ENCODE data around the gene DISC1.

The DISC1 gene

GRCh38 chr1:231970684-231971083, 344.1 kb downstream of the DISC1 start:
- no peak overlapping the region for H3K4me2 ChIP-seq (ENCODE audit: low read length)
- H3K9me3 ChIP-seq (ENCODE audit: insufficient read depth, low read length), result no peaks in the 10 kb centered on the region
- no peaks in the 10 kb centered on the region for H3K36me3 ChIP-seq (replicated peaks; ENCODE audit: low read depth, low read length)
- no peak overlapping the region for H3K4me3 ChIP-seq (ENCODE audit: low read length)
- TF ChIP-seq EZH2phosphoT487 (IDR thresholded peaks at IDR 0.05; ENCODE audit: low read depth) (no peak), CTCF (IDR thresholded peaks at IDR 0.05; ENCODE audit: low read depth, low read length) (no peak)
- H3K79me2 ChIP-seq (ENCODE audit: low read length), result no peaks in the 10 kb centered on the region
- H4K20me1 ChIP-seq (ENCODE audit: insufficient read depth, low read length), result no peaks in the 10 kb centered on the region
- H3K27ac ChIP-seq (ENCODE audit: low read length), result no peak overlapping the region
- no peak overlapping the region for H3K9ac ChIP-seq (ENCODE audit: low read length)
- no peaks in the 10 kb centered on the region for H3K4me1 ChIP-seq (ENCODE audit: low read length)
- H2AFZ ChIP-seq (ENCODE audit: low read depth, low read length), result no peak overlapping the region
- 0 out of 2 replicates have a peak, but pooled peaks cover 5% of the 10 kb centered on the region for H3K27me3 ChIP-seq (ENCODE audit: low read depth, low read length)

- no peak overlapping the region for H2AFZ ChIP-seq (ENCODE audit: low read depth, low read length)
- no peak overlapping the region for H3K4me3 ChIP-seq (ENCODE audit: low read length)
- no peak overlapping the region for H3K27ac ChIP-seq (ENCODE audit: low read length)
- H3K27me3 ChIP-seq (ENCODE audit: low read depth, low read length), result no peaks in the 10 kb centered on the region
- H3K36me3 ChIP-seq (replicated peaks; ENCODE audit: low read depth, low read length), result no peaks in the 10 kb centered on the region
- no peak overlapping the region for H3K9ac ChIP-seq (ENCODE audit: low read length)
- H3K4me2 ChIP-seq (ENCODE audit: low read length), result no peak overlapping the region
- H4K20me1 ChIP-seq (ENCODE audit: insufficient read depth, low read length), result no peaks in the 10 kb centered on the region
- no peaks in the 10 kb centered on the region for H3K79me2 ChIP-seq (ENCODE audit: low read length)
- no peaks in the 10 kb centered on the region for H3K4me1 ChIP-seq (ENCODE audit: low read length)
- no peaks in the 10 kb centered on the region for H3K9me3 ChIP-seq (ENCODE audit: insufficient read depth, low read length)
- TF ChIP-seq CTCF (IDR thresholded peaks at IDR 0.05; ENCODE audit: low read depth, low read length), result no peak
- TF ChIP-seq EZH2phosphoT487 (IDR thresholded peaks at IDR 0.05; ENCODE audit: low read depth), result no peak
Measured at GRCh38 chr1:231971397-231972110, 345.0 kb downstream of the DISC1 start.

- Histone ChIP-seq H3K9me3 (ENCODE audit: insufficient read depth, low read length) (no peaks in the 10 kb centered on the region), H3K4me1 (ENCODE audit: low read length) (no peaks in the 10 kb centered on the region), H3K27ac (ENCODE audit: low read length) (no peak overlapping the region), H3K9ac (ENCODE audit: low read length) (no peak overlapping the region), H3K36me3 (replicated peaks; ENCODE audit: low read depth, low read length) (no peaks in the 10 kb centered on the region), H3K27me3 (ENCODE audit: low read depth, low read length) (0 out of 2 replicates have a peak, but pooled peaks cover 4% of the 10 kb centered on the region), H3K4me2 (ENCODE audit: low read length) (no peak overlapping the region), H4K20me1 (ENCODE audit: insufficient read depth, low read length) (no peaks in the 10 kb centered on the region), H3K4me3 (ENCODE audit: low read length) (no peak overlapping the region), H3K79me2 (ENCODE audit: low read length) (no peaks in the 10 kb centered on the region), H2AFZ (ENCODE audit: low read depth, low read length) (no peak overlapping the region)
- TF ChIP-seq EZH2phosphoT487 (IDR thresholded peaks at IDR 0.05; ENCODE audit: low read depth) (no peak), CTCF (IDR thresholded peaks at IDR 0.05; ENCODE audit: low read depth, low read length) (no peak)
Measured at GRCh38 chr1:231972111-231972445, 345.5 kb downstream of the DISC1 start.

DNA sequence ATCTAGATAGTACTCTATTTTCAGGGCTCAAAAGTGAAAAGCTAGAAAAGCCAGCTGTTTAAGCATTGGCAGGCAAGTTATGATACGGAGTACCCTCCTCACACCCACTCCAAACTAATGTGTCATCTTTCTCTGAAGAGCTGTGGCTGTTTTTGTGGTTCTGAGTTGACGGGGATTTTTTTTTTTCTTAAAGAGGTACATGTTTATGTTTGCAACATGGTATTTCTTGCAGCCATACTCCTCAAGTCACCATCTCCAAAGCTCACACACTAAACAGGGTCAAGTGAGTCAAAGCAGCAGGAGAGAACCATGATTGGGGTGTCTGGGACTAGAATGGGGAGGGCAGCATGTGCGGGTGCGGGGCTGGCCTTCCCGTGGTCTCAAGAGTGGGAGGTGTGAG, 347.2 kb downstream of the DISC1 start:
- no peaks in the 10 kb centered on the region for H4K20me1 ChIP-seq (ENCODE audit: insufficient read depth, low read length)
- TF ChIP-seq CTCF (IDR thresholded peaks at IDR 0.05; ENCODE audit: low read depth, low read length) (no peak), EZH2phosphoT487 (IDR thresholded peaks at IDR 0.05; ENCODE audit: low read depth) (no peak)
- no peak overlapping the region for H2AFZ ChIP-seq (ENCODE audit: low read depth, low read length)
- H3K4me3 ChIP-seq (ENCODE audit: low read length), result no peak overlapping the region
- H3K36me3 ChIP-seq (replicated peaks; ENCODE audit: low read depth, low read length), result no peaks in the 10 kb centered on the region
- H3K4me1 ChIP-seq (ENCODE audit: low read length), result no peaks in the 10 kb centered on the region
- no peaks in the 10 kb centered on the region for H3K79me2 ChIP-seq (ENCODE audit: low read length)
- H3K4me2 ChIP-seq (ENCODE audit: low read length), result no peak overlapping the region
- H3K9me3 ChIP-seq (ENCODE audit: insufficient read depth, low read length), result no peaks in the 10 kb centered on the region
- H3K27ac ChIP-seq (ENCODE audit: low read length), result no peak overlapping the region
- no peak overlapping the region for H3K9ac ChIP-seq (ENCODE audit: low read length)
- peaks cover 4% of the 10 kb centered on the region; the same call in 1 of the 2 replicates for H3K27me3 ChIP-seq (ENCODE audit: low read depth, low read length)
